Measurements from ENCODE around the gene TUBB. TPM values are rescaled to one million over a fixed set of nuclear protein-coding genes. Genes with fewer than 3 reads are reported as not detected.

TUBB gene
- total and polyA plus RNA-seq, 9 of the 15 experiments (the other 6 are each of a cell fraction or from before 2014, with no cell fraction given), result 971 to 2,870 (median 1,478) TPM

DNA sequence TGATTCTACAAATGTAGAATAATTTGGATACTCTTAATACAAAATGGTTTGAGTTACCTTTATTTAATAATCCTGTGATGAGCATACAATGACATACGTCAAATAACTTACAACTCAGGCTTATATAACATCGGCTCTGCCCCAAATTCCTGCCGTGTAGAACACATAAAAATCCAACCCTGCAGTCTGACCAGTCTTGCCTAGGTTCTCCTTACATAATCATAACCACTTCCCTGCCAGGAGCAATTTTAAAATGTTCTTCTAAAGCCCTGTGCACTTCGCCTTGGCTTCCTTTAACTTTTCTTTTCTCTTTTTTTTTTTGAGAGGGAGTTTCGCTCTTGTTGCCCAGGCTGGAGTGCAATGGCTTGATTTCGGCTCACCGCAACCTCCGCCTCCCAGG, 40.4 kb downstream of the TUBB start:
- Histone ChIP-seq H3K27ac (ENCODE audit: extremely low read depth, low read depth, low read length) (no peak overlapping the region), H3K4me2 (ENCODE audit: insufficient read depth, low read length) (no peak overlapping the region), H3K9ac (ENCODE audit: insufficient read depth in 1 of 2, low read depth in 2 of 2, low read length in 2 of 2) (no peak overlapping the region), H3K79me2 (ENCODE audit: control insufficient read depth, insufficient read depth, low read length) (no peaks in the 10 kb centered on the region), H3K4me3 (no peak overlapping the region), H3K36me3 (ENCODE audit: control insufficient read depth, insufficient read depth, low read length) (no peaks in the 10 kb centered on the region), H3K9me3 (replicated peaks; ENCODE audit: control insufficient read depth, insufficient read depth, low read depth, low read length) (no peaks in the 10 kb centered on the region), H4K20me1 (replicated peaks; ENCODE audit: control insufficient read depth, insufficient read depth, low read length) (no peaks in the 10 kb centered on the region), H3K4me1 (replicated peaks in 1 of 2; ENCODE audit: control insufficient read depth in 2 of 2, insufficient read depth in 2 of 2, low read length in 2 of 2) (peaks cover 7 to 16% of the 10 kb centered on the region in 2 experiments; a peak in 4 of 5 replicates), H3K9me1 (ENCODE audit: control insufficient read depth, insufficient read depth, low read length) (no peaks in the 10 kb centered on the region), H3K27me3 (ENCODE audit: control insufficient read depth in 2 of 2, insufficient read depth in 2 of 2, low read length in 2 of 2) (no peaks in the 10 kb centered on the region), H2AFZ (ENCODE audit: low read depth, low read length) (no peak overlapping the region)
- TF ChIP-seq ARNT (IDR thresholded peaks at IDR 0.05), result no peak
- no TSS peak for BruUV-seq (replicated peaks)
- intact Hi-C loops (cut with micrococcal nuclease), result no loop called here
- ChIA-PET POLR2A (interaction anchor here (0.8 to 1.0 kb wide), 3 partner anchors 12 to 17 kb away, joined by 3 to 4 read pairs (median 4); no protein-coding TSS in a partner anchor), CTCF (ENCODE audit: low intra/inter-chr PET ratio) (no interaction called here)
- ATAC-seq (no peak), FAIRE-seq (no peak), DNase-seq (ENCODE audit: extremely low read depth in 1 of 4, low spot score in 3 of 4) (no peak)
- in situ Hi-C loops (cut with MboI), result no loop called here
- WGBS (ENCODE audit: insufficient coverage, low coverage, missing lambda C conversion rate), result 62% methylated on average over 5 of the region's 8 CpGs

DNA sequence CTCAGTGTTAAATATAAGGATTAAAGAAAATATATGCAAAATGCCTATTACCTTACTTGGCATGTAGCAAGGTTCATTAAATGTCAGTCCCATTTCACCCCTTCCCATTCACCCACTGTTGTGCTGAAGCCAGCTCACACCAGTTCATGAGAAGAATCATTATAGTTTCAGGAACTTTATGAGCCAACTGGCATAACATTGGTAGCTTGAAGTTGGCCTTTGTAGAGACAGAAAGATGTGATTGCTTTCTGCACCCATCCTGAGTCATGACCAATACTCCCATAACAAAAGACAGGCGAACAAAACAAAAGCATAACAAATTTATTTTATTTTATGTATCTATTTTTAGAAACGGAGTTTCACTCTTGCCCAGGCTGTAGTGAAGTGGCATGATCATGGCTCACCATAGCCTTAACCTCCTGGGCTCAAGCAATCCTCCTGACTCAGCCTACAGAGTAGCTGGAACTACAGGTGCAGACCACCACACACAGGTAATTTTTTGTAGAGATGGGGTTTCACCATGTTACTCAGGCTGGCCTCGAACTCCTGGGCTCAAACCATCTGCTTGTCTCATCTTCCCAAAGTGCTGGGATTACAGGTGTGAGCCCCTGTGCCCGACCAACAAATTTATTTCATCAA, 41.8 kb downstream of the TUBB start:
- Histone ChIP-seq H3K4me2 (ENCODE audit: insufficient read depth, low read length) (no peak overlapping the region), H3K9me3 (replicated peaks; ENCODE audit: control insufficient read depth, insufficient read depth, low read depth, low read length) (no peaks in the 10 kb centered on the region), H2AFZ (ENCODE audit: low read depth, low read length) (no peak overlapping the region), H3K4me1 (replicated peaks in 1 of 2; ENCODE audit: control insufficient read depth in 2 of 2, insufficient read depth in 2 of 2, low read length in 2 of 2) (peaks cover 12 to 23% of the 10 kb centered on the region in 2 experiments), H3K27ac (ENCODE audit: extremely low read depth, low read depth, low read length) (no peak overlapping the region), H4K20me1 (replicated peaks; ENCODE audit: control insufficient read depth, insufficient read depth, low read length) (no peaks in the 10 kb centered on the region), H3K9me1 (ENCODE audit: control insufficient read depth, insufficient read depth, low read length) (no peaks in the 10 kb centered on the region), H3K9ac (ENCODE audit: insufficient read depth in 1 of 2, low read depth in 2 of 2, low read length in 2 of 2) (no peak overlapping the region), H3K4me3 (no peak overlapping the region), H3K36me3 (ENCODE audit: control insufficient read depth, insufficient read depth, low read length) (no peaks in the 10 kb centered on the region), H3K27me3 (ENCODE audit: control insufficient read depth in 2 of 2, insufficient read depth in 2 of 2, low read length in 2 of 2) (no peaks in the 10 kb centered on the region), H3K79me2 (ENCODE audit: control insufficient read depth, insufficient read depth, low read length) (no peaks in the 10 kb centered on the region)
- ATAC-seq (no peak), FAIRE-seq (no peak), DNase-seq (ENCODE audit: extremely low read depth in 1 of 4, low spot score in 3 of 4) (no peak)
- CTCF ChIA-PET (ENCODE audit: low intra/inter-chr PET ratio), result no interaction called here
- 29% methylated on average over 4 of the region's 4 CpGs for WGBS (ENCODE audit: insufficient coverage, low coverage, missing lambda C conversion rate)
- TF ChIP-seq, protein P1, sequence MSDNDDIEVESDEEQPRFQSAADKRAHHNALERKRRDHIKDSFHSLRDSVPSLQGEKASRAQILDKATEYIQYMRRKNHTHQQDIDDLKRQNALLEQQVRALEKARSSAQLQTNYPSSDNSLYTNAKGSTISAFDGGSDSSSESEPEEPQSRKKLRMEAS (CRISPR knock-in tag; IDR thresholded peaks at IDR 0.05), result no peak
- TF ChIP-seq HOXB6 (CRISPR knock-in tag; IDR thresholded peaks at IDR 0.05; ENCODE audit: borderline replicate concordance) (no peak), BRCA1 (IDR thresholded peaks at IDR 0.05) (no peak), BRCA1 (CRISPR knock-in tag; IDR thresholded peaks at IDR 0.05) (no peak), KAT2B (IDR thresholded peaks at IDR 0.05; ENCODE audit: low read depth, low read length) (no peak), WHSC1 (IDR thresholded peaks at IDR 0.05; ENCODE audit: low read length) (no peak)
- intact Hi-C loops (cut with micrococcal nuclease) (no loop called here), in situ Hi-C loops (cut with MboI) (no loop called here)
- no TSS peak for BruUV-seq (replicated peaks)
- POLR2A ChIA-PET, result interaction anchor here (0.8 to 1.1 kb wide), 2 partner anchors 9 to 15 kb away, joined by 3 read pairs; no protein-coding TSS in a partner anchor

Data from K562 (cell line).